Osteocyte (in vitro differentiated cells): ENCODE data around the gene GPR12. TPM values are rescaled to one million over a fixed set of nuclear protein-coding genes. Genes with fewer than 3 reads are reported as not detected.

Source experiments
- DNase-seq: peaks from one replicate; pipeline ENCODE4 v3.0.0; 2021; ENCODE audit warnings: mixed read lengths; ENCODE audit not compliant: unreplicated experiment; ENCODE audit errors: extremely low spot score
- H3K27ac Mint-ChIP-seq: one replicate; pipeline ENCODE4 v1.8.0; 2021; ENCODE audit warnings: mild to moderate bottlenecking, mixed read lengths; ENCODE audit not compliant: unreplicated experiment
- H3K27me3 Mint-ChIP-seq: one replicate; pipeline ENCODE4 v1.8.0; 2021; ENCODE audit warnings: mixed read lengths; ENCODE audit not compliant: unreplicated experiment
- H3K36me3 Mint-ChIP-seq: one replicate; pipeline ENCODE4 v1.8.0; 2021; ENCODE audit warnings: mixed read lengths; ENCODE audit not compliant: unreplicated experiment
- H3K4me1 Mint-ChIP-seq: one replicate; pipeline ENCODE4 v1.8.0; 2021; ENCODE audit warnings: mixed read lengths; ENCODE audit not compliant: unreplicated experiment
- H3K4me3 Mint-ChIP-seq: one replicate; pipeline ENCODE4 v1.8.0; 2021; ENCODE audit warnings: mild to moderate bottlenecking, moderate library complexity, mixed read lengths; ENCODE audit not compliant: unreplicated experiment
- H3K9me3 Mint-ChIP-seq: one replicate; pipeline ENCODE4 v1.8.0; 2021; ENCODE audit warnings: mixed read lengths; ENCODE audit not compliant: unreplicated experiment
- CTCF ChIP-seq: fragments of 200-600 bp; sonication (generic); IDR thresholded peaks from 2 replicates; pipeline ENCODE4 v1.5.0; 2021; ENCODE audit warnings: antibody characterized with exemption, mild to moderate bottlenecking, moderate library complexity
- long read RNA-seq: library from polyadenylated mRNA; unstranded; transcript quantifications from one replicate; pipeline ENCODE4 v2.0.0, GENCODE V29; 2021
- total RNA-seq: library from RNA; stranded (reverse); gene quantifications from 2 replicates; pipeline ENCODE4 v1.2.1, GENCODE V29; 2021

Gene GPR12
- not detected in 2 replicates for total RNA-seq
- long read RNA-seq = 0 reads

- DNase-seq = no peak
- Mint-ChIP-seq H3K4me1 (peaks cover 8% of the 10 kb centered on the region), H3K36me3 (no peaks in the 10 kb centered on the region), H3K4me3 (peak within 1 kb of the TSS; percentile 66), H3K27me3 (peaks cover 81% of the 10 kb centered on the region), H3K9me3 (no peaks in the 10 kb centered on the region), H3K27ac (no peak within 1 kb of the TSS)
- TF ChIP-seq CTCF = no peak
Measured at GRCh38 chr13:26759907-26760831, at the start of gene GPR12. GPR12 (minus strand) TSS chr13:26760786; CDS start chr13:26759827, 959 bp downstream.

- Mint-ChIP-seq H3K36me3 (no peaks in the 10 kb centered on the region), H3K27ac (no peak overlapping the region), H3K9me3 (no peaks in the 10 kb centered on the region), H3K4me3 (no peak overlapping the region), H3K4me1 (no peaks in the 10 kb centered on the region), H3K27me3 (peaks cover 17% of the 10 kb centered on the region)
- DNase-seq = no peak
- TF ChIP-seq CTCF = no peak
Measured at GRCh38 chr13:26810095-26810494, 49.5 kb upstream of the GPR12 start.

GRCh38 chr13:26806891-26807290 lies 46.3 kb upstream of the GPR12 start:
- TF ChIP-seq CTCF = no peak
- no peaks in the 10 kb centered on the region for H3K9me3 Mint-ChIP-seq
- H3K4me1 Mint-ChIP-seq = no peaks in the 10 kb centered on the region
- H3K27ac Mint-ChIP-seq = no peak overlapping the region
- no peak for DNase-seq
- peaks cover 21% of the 10 kb centered on the region for H3K27me3 Mint-ChIP-seq
- H3K36me3 Mint-ChIP-seq = no peaks in the 10 kb centered on the region
- no peak overlapping the region for H3K4me3 Mint-ChIP-seq

- no peak overlapping the region for H3K27ac Mint-ChIP-seq
- DNase-seq = no peak
- peaks cover 16% of the 10 kb centered on the region for H3K27me3 Mint-ChIP-seq
- no peak overlapping the region for H3K4me3 Mint-ChIP-seq
- H3K4me1 Mint-ChIP-seq = no peaks in the 10 kb centered on the region
- no peaks in the 10 kb centered on the region for H3K36me3 Mint-ChIP-seq
- TF ChIP-seq CTCF = no peak
- no peaks in the 10 kb centered on the region for H3K9me3 Mint-ChIP-seq
Measured at GRCh38 chr13:26787961-26788360, 27.4 kb upstream of the GPR12 start.

GRCh38 chr13:26786651-26787295 lies 26.2 kb upstream of the GPR12 start:
- Mint-ChIP-seq H3K36me3 (no peaks in the 10 kb centered on the region), H3K27me3 (peaks cover 16% of the 10 kb centered on the region), H3K4me3 (no peak overlapping the region), H3K4me1 (no peaks in the 10 kb centered on the region), H3K27ac (no peak overlapping the region), H3K9me3 (peaks cover 7% of the 10 kb centered on the region)
- DNase-seq = no peak
- no peak for TF ChIP-seq CTCF
